ENCODE results near the gene PDGFRB. TPM values are rescaled to one million over a fixed set of nuclear protein-coding genes. Genes with fewer than 3 reads are reported as not detected.

Gene PDGFRB
- total RNA-seq, 1 experiment from 2014 or later: 0.63 TPM

GRCh38 chr5:150146235-150146634, 9.4 kb downstream of the PDGFRB start:
- CTCF ChIA-PET: interaction anchor here (0.9 to 4.0 kb wide), 5 partner anchors 16 to 124 kb away, joined by 3 to 26 read pairs (median 4); no protein-coding TSS in a partner anchor
- H3K36me3 Mint-ChIP-seq (ENCODE audit: insufficient read depth, unreplicated experiment): no peaks in the 10 kb centered on the region

GRCh38 chr5:150144879-150145278, 10.8 kb downstream of the PDGFRB start:
- DNase-seq (ENCODE audit: unreplicated experiment): no peak
- Mint-ChIP-seq H3K36me3 (ENCODE audit: insufficient read depth, unreplicated experiment) (no peaks in the 10 kb centered on the region), H3K4me3 (ENCODE audit: unreplicated experiment) (no peak overlapping the region), H3K27ac (ENCODE audit: low read depth, unreplicated experiment) (peak overlapping the region; percentile 89), H3K4me1 (ENCODE audit: insufficient read depth, unreplicated experiment) (peaks cover 36% of the 10 kb centered on the region), H3K9me3 (ENCODE audit: unreplicated experiment) (no peaks in the 10 kb centered on the region), H3K27me3 (ENCODE audit: insufficient read depth, unreplicated experiment) (no peaks in the 10 kb centered on the region)
- CTCF ChIA-PET: interaction anchor here (1.0 to 4.0 kb wide), 8 partner anchors 14 to 203 kb away, joined by 3 to 26 read pairs (median 4); no protein-coding TSS in a partner anchor
- intact Hi-C loops (cut with micrococcal nuclease): no loop called here
- TF ChIP-seq CTCF (IDR thresholded peaks at IDR 0.05; ENCODE audit: unreplicated experiment): no peak
- no TSS peak for BruUV-seq (replicated peaks)
- POLR2A ChIA-PET: no interaction called here

More at GRCh38 chr5:150146235-150146634, 9.4 kb downstream of the PDGFRB start:
- H3K9me3 Mint-ChIP-seq (ENCODE audit: unreplicated experiment): no peaks in the 10 kb centered on the region
- TF ChIP-seq CTCF (IDR thresholded peaks at IDR 0.05; ENCODE audit: unreplicated experiment): no peak
- intact Hi-C loops (cut with micrococcal nuclease): no loop called here
- no peak for DNase-seq (ENCODE audit: unreplicated experiment)
- POLR2A ChIA-PET: interaction anchor here (0.5 kb wide), 1 partner anchor 149 kb away, joined by 3 read pairs; no protein-coding TSS in a partner anchor
- BruUV-seq (replicated peaks): no TSS peak
- peaks cover 33% of the 10 kb centered on the region for H3K4me1 Mint-ChIP-seq (ENCODE audit: insufficient read depth, unreplicated experiment)
- no peak overlapping the region for H3K4me3 Mint-ChIP-seq (ENCODE audit: unreplicated experiment)
- no peak overlapping the region for H3K27ac Mint-ChIP-seq (ENCODE audit: low read depth, unreplicated experiment)
- H3K27me3 Mint-ChIP-seq (ENCODE audit: insufficient read depth, unreplicated experiment): no peaks in the 10 kb centered on the region

GRCh38 chr5:150144246-150144801, 11.3 kb downstream of the PDGFRB start:
- ChIA-PET POLR2A (interaction anchor here (0.7 kb wide), 1 partner anchor 56 kb away, joined by 5 read pairs; no protein-coding TSS in a partner anchor), CTCF (interaction anchor here (1.1 to 4.0 kb wide), 3 partner anchors 14 to 204 kb away, joined by 4 to 26 read pairs (median 7); no protein-coding TSS in a partner anchor)
- Mint-ChIP-seq H3K9me3 (ENCODE audit: unreplicated experiment) (no peaks in the 10 kb centered on the region), H3K36me3 (ENCODE audit: insufficient read depth, unreplicated experiment) (no peaks in the 10 kb centered on the region), H3K27me3 (ENCODE audit: insufficient read depth, unreplicated experiment) (no peaks in the 10 kb centered on the region), H3K27ac (ENCODE audit: low read depth, unreplicated experiment) (peak overlapping the region; percentile 89), H3K4me3 (ENCODE audit: unreplicated experiment) (no peak overlapping the region), H3K4me1 (ENCODE audit: insufficient read depth, unreplicated experiment) (peaks cover 36% of the 10 kb centered on the region)
- TF ChIP-seq CTCF (IDR thresholded peaks at IDR 0.05; ENCODE audit: unreplicated experiment): no peak
- no peak for DNase-seq (ENCODE audit: unreplicated experiment)
- no TSS peak for BruUV-seq (replicated peaks)
- intact Hi-C loops (cut with micrococcal nuclease): no loop called here

GRCh38 chr5:150143350-150144245, 12.0 kb downstream of the PDGFRB start:
- no peak for TF ChIP-seq CTCF (IDR thresholded peaks at IDR 0.05; ENCODE audit: unreplicated experiment)
- ChIA-PET POLR2A (interaction anchor here (0.6 to 0.9 kb wide), 7 partner anchors 14 to 902 kb away, joined by 3 to 5 read pairs (median 4); no protein-coding TSS in a partner anchor), CTCF (interaction anchor here (0.6 to 4.0 kb wide), 9 partner anchors 9 to 1960 kb away, joined by 3 to 26 read pairs (median 3); no protein-coding TSS in a partner anchor)
- Mint-ChIP-seq H3K4me3 (ENCODE audit: unreplicated experiment) (peak overlapping the region; percentile 35), H3K36me3 (ENCODE audit: insufficient read depth, unreplicated experiment) (no peaks in the 10 kb centered on the region), H3K27me3 (ENCODE audit: insufficient read depth, unreplicated experiment) (no peaks in the 10 kb centered on the region), H3K4me1 (ENCODE audit: insufficient read depth, unreplicated experiment) (peaks cover 42% of the 10 kb centered on the region), H3K9me3 (ENCODE audit: unreplicated experiment) (no peaks in the 10 kb centered on the region), H3K27ac (ENCODE audit: low read depth, unreplicated experiment) (peak overlapping the region; percentile 89)
- TSS peak; percentile 50 for BruUV-seq (replicated peaks)
- peak; percentile 96 for DNase-seq (ENCODE audit: unreplicated experiment)
- intact Hi-C loops (cut with micrococcal nuclease): no loop called here

Measured in MCF 10A (cell line).